ENCODE data around the gene LIFR. TPM values are rescaled to one million over a fixed set of nuclear protein-coding genes. Genes with fewer than 3 reads are reported as not detected.

Gene LIFR
- total RNA-seq, 1 donor from 2014 or later, result 101 TPM

DNA sequence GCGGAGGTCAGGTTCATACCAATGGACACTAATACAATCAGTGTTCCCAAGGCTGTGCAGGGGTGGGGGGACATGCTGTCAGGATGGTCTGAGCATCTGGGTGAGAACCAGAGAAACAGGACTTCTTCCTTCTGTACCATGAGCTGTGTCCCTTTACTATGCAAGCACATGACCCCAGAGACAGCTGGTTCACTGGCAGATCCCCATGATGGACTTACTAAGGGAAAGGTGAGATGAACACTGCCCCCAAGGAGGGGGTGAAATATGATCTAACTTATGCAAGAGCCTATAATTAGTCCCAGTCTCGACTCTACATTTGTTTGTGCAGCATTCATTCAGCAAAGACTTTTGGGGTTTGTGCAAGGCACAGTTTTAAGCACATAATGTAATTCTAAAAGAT is 91.4 kb downstream of the LIFR start:
- no peak for DNase-seq

DNA sequence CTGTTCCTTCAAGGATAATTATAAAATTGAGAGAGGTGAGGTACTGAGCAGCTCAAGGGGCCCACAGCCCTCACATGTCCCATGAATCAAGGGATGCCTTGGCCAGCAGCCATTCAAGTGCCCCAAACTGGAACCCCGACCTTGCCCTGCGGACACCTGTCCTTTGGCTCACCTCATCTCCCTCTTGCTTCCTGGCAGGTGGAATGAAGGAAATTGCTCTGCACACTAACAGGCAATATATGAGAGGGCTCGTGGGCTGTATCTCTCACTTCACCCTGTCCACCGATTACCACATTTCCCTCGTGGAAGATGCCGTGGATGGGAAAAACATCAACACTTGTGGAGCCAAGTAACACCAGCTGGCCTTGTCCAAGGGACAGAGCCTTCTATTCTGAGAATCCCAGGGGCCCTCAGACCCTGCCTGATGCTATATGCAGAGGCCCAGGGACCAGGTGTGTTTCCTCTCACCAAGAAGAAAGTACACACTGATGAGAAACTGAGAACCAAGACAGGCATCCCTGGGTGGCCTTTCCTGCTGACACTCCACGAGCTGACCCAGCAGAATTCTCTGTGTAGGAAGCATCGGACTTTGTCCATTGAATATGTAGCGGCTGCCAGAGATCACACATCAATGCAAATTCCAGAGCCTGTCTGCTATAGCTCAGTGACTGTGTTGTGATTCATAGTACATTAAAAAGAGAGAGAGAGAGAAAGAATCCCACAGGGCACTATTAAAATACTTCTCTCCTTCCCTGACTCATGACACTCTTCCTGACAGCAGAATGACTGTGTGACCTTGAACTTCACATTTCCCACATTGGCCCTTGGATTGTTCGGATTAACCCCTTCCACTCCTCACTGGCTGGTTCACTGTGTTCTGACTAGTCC is 92.6 kb downstream of the LIFR start:
- peak; percentile 86 for DNase-seq

DNA sequence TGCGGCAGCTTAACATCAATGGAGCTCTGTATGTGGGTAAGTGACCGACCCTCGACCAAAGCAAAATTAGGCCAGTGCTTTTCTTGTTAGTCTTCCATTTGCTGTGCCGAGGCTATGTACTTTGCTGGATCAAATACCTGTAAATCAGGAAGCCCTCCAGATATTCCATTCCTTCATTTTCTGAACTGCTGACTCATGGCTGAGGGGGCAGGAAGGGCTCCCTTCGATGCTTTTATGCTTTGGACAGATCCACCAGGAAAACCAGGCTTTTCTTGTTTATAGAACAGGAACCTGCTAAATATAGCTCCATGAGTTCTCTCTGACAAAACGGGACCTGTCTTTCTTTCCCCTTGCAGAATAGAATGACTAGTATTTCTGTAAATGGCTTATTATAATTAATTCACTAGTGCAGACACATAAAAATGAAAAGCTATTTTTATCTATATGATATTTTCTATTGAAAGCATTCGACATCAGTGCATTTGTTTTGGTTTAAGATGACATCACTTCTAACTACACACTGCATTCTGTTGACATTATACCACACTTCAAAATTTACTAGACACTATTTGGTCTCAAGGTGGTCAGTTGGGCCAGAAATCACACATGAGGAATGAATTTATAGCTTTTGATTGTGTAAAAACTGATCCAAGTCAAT is 93.3 kb downstream of the LIFR start:
- peak; percentile 66 for DNase-seq

DNA sequence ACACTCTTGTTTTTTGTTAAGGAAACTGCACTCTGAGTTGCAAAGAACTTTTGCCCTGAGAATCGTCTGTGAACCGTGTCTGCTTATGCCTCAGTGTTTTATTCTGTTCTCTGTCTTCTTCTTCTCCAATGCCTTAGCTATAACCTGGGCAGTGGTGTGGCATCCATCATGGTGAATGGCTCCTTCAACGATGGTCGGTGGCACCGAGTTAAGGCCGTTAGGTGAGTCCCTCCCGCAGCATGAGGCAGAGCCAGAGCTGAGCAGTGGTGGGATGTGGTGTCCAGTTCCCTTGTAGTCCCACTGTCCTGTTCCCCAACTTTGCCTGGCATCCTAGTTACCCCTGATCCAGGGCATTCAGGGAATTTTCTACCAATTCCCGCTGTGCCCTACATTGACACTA is 98.3 kb downstream of the LIFR start:
- no peak for DNase-seq

DNA sequence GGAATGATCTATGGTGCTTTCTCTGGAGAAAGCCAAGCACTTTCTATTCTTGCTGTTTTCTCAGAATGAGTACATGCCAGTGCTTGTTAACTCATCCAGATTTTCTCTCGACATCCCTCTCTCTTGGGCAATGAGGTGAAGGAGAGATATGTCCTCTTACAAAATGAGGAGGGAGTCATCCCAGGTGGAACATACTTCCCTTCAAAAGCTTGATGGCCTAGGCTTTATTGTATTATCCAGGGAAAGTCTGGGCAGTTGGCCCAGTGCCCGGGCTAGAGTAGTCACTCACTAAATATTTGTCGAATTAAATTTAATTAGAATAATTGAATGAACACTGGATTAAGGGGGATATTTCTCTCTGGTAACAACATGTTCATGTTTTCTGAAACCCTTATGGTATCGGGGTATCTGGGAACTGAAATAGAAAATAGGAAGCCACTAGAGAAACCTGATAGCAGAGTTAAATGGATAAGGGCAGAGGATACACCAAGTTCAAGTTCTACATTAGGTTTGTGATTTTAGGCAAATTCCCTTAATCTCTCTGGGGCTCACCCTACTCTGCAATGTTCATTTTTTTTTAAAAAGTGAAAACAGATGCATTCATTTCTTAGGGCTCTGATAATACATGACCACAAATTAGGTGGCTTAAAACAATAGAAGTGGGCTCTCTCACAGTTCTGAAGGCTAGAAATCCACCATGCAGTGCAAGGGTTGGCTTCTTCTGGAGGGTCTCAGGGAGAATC is 99.6 kb downstream of the LIFR start:
- DNase-seq, result no peak

DNA sequence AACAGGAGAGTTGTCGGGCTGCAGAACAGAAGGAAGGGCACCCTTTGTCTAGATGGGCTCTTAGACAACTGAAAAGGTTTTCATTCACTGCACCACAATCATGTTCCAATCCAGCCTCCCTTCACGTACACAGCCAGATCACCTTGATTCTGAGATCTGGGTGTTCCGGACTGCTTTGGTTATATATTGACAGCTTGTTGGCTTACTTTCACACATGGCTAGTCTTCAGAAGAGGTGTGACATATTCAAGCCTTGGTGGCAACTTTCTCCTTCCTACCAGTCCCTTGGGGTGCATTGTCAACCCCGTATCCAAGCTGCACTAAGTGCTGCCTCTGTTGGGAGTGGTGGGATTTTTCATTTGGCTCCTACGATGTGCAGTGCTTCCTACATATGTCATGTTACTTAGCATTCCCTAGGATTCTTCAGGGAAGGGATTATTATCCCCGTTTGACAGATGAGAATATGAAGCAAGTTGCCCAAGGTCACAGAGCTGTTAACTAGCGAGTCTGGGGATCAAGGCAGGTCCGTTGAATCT is 100.6 kb downstream of the LIFR start:
- no peak for DNase-seq

DNA sequence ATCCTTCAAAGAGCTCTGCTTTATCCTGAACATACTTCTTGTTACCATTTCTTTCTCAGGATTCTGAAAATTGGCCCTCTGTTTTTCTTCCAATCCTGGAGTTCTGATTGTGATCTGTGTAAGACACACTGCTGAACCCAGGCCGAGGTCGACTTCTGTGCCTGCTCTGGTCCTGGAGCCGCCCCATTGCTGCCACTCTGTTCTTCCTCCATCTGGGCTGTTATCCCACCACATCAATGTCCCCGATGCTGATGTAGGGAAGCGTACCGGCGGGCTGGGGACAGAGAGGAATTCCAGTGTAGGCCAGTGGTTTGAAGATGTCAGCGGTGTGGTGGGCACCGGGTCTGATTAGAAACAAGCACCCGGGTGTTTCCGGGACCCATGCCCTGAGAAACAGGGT is 102.5 kb downstream of the LIFR start:
- DNase-seq, result no peak

DNA sequence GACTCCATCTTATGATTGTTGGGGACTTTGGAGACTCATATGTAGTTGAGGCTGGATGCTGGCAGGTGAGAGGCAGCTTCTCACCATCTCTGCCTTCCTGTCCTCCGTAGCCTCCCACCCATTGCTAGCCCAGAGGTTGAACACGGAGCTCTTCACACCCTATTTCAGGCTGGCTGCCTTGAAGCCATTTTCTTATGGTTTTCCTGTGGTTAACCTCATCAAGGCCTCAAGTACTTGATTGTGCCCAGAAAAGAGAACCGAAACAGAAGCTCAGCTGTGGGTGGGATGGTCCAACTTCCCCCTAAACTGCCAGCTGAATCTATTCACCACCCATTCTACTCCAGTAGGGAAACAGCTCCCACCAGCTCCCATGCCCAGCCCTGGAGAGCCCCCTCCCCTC is 102.9 kb downstream of the LIFR start:
- no peak for DNase-seq

DNA sequence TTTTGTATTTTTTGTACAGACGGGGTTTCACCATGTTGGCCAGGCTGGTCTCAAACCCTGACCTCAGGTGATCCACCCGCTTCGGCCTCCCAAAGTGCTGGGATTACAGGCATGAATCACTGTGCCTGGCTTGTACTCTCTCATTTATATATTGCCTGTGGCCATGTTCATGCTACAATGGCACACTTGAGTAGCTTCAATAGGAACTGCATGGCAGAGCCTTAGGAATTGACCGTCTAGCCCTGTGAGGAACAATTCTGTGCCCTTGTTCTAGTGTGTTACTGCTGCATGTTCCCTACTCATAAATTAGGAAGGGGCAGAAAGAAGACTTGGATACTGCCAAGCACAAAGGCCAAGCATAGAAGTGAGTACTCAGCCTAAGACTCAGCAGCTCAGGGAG is 104.2 kb downstream of the LIFR start:
- no peak for DNase-seq

DNA sequence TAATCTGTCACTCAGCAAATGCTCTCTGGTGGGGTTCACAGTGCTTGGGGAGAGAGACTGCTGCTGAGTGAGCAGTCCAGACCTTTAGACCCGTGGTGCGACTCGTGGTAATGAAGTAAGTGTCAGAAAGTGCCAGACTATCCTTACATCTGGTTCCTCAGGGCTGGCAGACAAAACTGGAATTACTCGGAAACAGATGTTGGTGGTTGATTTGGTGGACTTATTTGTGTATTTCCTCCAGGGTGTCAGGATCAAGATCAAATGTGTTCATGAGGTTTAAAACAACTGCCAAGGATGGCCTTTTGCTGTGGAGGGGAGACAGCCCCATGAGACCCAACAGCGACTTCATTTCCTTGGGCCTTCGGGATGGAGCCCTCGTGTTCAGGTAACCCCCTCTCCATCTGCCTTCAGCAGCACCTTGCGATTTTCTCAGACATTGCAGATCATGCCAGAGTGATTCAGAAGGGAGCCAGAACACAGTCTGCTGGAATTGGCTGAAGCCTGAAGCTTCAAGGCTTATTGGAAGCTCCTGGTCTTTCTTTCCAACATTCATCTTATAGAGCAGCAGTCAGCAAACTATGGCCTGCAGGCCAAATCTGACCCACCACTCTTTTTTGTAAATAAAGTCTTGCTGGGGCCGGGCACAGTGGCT is 105.2 kb downstream of the LIFR start:
- no peak for DNase-seq

DNA sequence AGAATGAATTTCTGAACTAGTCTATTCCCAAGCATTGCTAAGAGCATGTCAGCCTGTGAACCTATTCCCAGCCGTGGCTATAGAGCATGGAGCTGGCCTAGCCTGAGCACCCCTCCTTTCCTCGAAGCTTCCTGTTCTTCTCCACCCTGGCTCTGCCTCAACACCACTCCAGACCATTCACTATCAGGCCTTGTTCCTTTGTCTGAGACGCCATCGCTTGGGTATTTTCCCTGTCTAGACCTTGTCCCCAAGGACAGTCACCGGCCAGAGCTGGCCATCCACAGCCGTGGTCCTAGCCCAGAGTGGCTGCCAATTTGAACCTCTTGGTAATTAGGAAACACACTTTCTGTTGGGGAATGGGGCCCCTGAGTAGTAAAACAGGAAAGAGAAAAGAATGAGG is 105.8 kb downstream of the LIFR start:
- DNase-seq, result no peak

DNA sequence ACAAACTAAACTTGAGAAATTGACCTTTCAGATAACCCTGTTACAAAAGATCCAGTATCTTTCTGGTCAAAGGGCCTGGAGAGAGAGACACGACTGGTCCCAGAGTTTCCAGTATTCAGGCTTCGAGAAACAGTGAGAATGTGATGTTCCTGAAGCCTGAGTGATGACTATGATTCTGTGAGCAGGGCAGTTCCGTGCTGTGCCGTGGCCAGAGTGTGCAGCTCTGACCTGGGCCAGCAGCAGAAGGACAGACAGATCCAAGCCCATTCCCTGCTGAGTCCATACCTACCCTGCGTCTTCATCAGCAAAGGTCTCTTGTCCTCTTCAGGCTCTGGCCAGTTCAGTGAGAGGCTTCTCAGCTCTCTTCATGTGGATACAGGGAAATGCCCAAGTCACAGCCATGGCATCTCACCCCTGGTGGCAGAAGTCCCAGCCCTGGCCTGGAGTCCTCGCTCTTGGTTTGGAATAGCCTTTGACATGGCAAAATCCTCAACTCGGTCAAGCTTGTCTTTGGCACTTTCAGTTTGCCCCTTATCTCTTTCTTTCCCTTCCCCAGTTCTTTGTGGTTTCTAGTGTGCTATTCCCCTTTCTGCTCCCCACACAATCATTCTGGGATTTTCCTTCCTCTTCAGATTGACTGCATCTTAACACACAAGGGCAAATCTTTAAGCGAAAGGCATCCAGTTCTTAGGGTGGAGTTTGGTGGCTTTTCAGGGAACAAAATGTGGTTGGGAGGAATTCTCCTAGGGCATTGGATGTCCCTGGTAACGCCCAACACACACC is 107.7 kb downstream of the LIFR start:
- DNase-seq, result no peak

DNA sequence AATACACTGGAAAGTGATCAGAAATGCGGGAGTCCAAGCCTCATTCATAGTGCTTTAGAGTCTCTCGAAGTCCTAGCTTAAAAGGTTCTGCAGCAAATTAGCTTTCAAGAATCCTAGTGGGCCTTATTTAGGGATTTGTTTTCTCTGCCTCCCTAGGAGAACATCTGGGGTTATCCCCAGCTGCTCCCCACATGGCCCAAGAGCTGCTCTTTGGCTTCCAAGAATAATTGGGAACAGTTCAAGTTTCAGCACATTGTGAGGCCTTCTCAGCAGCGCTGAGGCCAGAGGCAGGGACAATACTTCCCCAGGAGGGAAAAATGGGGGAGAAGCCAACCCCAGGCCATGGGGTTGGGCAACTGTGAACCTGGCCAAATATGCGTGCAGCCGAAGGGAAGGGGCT is 108.7 kb downstream of the LIFR start:
- DNase-seq, result no peak

DNA sequence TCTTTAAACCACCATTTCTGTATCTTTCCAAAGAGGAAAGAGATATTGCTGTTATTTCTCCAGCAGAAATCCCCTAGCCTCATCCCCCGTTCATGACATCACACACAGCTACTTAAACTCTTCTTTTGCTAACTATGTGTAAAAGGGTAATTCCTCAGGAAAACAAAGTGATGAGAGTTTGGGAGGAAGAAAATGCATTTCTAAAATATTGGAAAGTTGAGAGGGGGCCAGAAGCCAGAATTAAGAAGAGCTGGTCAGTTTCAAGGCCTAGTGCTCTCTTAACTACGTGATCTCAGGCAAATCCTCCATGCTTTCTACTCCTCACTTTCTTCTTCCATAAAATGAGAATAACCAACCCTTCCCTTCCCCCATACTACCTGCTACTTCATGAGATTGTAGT is 109.4 kb downstream of the LIFR start:
- DNase-seq, result no peak

DNA sequence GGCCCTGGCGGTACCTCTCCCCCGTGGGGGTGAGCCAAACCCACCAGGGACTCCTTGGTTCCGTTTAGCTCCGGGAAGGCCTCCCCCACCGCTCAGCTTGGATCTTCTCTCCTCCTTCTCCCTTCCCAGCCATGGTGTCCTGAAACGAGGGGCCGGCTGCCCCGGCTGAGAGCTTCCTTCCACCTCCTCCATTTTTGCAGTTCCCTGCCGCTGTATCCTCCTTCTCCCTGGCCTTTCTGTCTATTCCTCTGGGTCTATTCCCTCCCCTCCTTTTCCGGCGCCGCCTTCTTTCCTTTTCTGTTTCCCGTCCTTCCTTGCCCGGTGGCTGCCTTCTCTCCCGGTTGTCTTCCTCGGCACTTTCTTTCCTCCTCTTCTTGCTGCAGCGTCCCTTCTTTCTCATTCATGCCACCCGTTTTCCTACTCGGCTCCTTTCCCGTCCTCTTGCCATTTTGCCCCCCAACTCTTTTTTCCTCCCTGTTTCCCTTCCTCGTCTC is 110.4 kb downstream of the LIFR start:
- DNase-seq, result no peak

DNA sequence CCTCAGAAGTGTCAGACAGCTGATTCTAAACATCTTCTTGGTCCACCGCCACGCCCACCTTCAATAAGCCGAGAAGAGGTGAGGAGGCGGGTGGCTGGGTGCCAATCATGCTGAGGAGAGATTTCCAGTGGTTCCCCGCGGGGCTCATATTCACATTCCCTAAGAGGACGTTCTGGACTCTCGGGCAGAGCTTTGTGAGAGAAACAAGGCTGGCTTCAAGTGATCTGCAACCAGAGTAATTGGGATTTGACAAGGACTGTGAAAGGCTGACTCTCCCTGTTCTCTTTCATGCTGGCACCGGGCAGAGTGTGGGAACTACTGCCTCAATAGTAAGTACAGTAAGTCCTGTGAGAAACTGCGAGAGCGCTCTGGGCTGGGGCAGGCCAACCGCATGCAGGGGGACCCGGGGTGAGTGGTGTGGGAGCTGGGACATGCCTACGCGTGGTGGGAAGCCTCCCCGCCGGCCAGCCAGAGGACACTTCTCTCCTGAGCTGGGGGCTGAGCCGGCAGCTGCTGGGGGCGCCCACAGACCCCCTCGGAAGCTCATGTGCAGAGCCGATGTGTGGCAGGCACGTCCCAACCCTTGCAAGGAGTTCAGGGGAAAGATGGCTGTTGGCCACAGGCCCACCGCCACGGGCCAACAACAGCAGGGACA is 110.9 kb downstream of the LIFR start:
- no peak for DNase-seq

DNA sequence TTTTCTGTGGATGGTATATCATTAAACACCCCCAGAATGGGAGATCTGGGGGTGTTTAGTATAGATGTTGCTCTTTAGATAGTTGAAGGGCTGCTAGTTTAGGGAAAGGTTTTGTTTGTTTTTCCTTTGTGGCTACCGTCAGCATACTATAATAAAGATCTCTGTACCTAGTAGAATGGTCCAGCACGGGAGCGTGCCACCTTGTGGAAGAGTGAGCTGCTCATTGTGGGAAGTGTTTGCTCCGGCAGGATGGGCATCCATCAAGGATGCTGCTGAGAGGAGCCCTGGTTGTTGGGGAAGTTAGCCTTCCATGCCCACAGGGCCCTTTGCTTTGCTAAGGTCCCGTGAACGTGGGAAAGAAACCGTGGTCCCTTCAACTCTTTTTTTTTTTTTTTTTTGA is 113.1 kb downstream of the LIFR start:
- peak; percentile 39 for DNase-seq

DNA sequence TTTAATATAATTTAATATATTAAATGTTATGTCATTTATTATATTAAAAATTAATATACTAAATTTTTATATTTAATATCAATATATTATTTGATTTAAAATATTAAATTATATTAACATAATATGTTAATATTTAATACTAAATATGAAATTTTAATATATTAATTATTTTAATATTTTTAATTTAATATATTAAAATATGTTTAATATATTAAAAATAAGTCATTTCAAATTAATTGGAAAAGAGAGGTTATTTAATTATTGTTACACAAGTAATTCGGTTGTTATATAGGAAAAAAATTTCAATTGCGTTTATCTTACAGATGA is 114.2 kb downstream of the LIFR start:
- DNase-seq, result no peak

DNA sequence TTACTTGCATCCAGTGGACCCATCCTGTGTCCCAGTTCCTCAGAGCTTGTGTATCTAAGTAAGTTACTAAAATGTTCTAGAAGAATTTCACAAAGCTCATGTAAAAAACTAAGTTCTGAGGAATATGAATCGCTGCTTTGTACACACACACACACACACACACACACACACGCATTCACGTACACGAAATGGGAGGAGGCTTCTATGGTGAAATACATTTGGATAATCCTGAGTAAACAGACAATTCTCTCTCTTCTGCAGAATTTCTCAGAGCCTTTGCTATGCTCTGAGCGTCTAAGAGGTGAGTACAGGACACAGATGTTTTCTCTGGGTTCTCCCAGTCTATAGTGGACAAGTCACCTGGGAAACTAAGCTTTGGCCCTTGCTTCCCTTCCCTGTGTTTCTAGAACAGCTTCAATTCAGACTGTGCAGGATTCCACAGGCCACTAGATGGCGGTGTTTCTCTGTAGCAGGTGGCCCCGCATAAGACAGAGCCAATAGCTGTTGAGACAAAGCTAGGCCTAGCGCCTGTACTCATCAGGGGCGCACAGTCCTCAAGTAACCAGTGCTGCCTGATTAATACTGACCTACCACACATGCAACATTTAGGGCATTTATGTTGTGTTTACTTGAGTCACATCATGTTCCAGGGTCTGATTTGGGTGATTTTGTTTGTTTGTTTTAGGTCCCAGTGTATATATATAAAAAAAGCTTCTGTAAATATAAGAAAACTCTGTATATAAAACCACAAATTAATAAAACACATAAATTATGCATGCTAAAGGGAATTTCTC is 114.8 kb downstream of the LIFR start:
- DNase-seq, result peak; percentile 95

DNA sequence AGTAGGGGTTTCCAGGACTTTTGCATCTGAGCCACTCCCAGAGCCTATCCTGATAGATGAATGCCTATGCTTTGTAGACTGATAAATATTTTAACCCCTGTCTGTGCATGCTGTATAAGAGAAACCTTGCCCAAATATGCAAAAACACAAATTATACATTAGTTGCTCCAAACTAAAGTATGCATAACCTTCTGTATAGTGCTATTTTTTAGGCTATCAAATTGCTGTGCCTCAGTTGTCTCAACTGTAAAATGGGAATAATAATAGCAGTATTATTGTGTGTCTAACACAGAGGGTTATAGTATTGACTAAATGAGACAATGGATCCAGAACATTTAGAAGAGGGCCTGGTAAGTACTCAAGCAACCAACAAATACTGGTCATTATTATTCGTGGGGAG is 117.7 kb downstream of the LIFR start:
- no peak for DNase-seq

All from dermis blood vessel endothelial cell (primary cell).